Thyroid gland (tissue), 4 donors: ENCODE data around the gene RARB. TPM values are rescaled to one million over a fixed set of nuclear protein-coding genes. Genes with fewer than 3 reads are reported as not detected.
A peak's percentile ranks its signal among the peaks of the same experiment; 100 is the strongest.

Experiments
- DNase-seq, 2 donors: peaks; one replicate each; pipeline ENCODE4 v3.0.0-alpha.2; 2019
- H3K27ac ChIP-seq, 3 donors: fragments of 200-600 bp; sonication (generic); 1 replicate in 2 of 3; 2 replicates in 1 of 3; pipeline ENCODE4 v1.5.1; 2016 to 2019; ENCODE audit warnings: mild to moderate bottlenecking in 1 of 3, moderate library complexity in 1 of 3
- H3K27me3 ChIP-seq: fragments of 200-600 bp; sonication (generic); one replicate; pipeline ENCODE4 v1.5.1; 2019
- H3K36me3 ChIP-seq, 2 donors: fragments of 200-600 bp; sonication (generic); one replicate each; pipeline ENCODE4 v1.5.1; 2016 to 2019
- H3K4me1 ChIP-seq, 2 donors: fragments of 200-600 bp; sonication (generic); one replicate each; pipeline ENCODE4 v1.5.1; 2017 to 2019
- H3K4me3 ChIP-seq, 3 donors: fragments of 200-600 bp; sonication (generic); replicated peaks in 1 of 3; 1 replicate in 2 of 3; 2 replicates in 1 of 3; pipeline ENCODE4 v1.5.1; 2016; ENCODE audit warnings: mild to moderate bottlenecking in 1 of 3
- H3K9me3 ChIP-seq: fragments of 200-600 bp; sonication (generic); one replicate; pipeline ENCODE4 v1.5.1; 2017
- POLR2A ChIP-seq, 2 donors: fragments of 450-650 bp; IDR thresholded peaks; one replicate each; pipeline ENCODE4 v1.6.1; 2017; ENCODE audit warnings: antibody characterized with exemption in 2 of 2, mild to moderate bottlenecking in 2 of 2, moderate library complexity in 1 of 2
- WGBS, 2 donors: methylation state at CpG; one replicate each; pipeline ENCODE4 v1.1.5; 2017; 5-methylcytosine and 5-hydroxymethylcytosine counted together
- intact Hi-C: fragments of 100-400 bp; cut with DNase I; formaldehyde crosslinking; loops from one replicate; pipeline ENCODE4 v1.15.1; 2023
- total RNA-seq, 4 donors: library from RNA; depleted of rRNA; stranded (reverse); fragments of >200 nt; gene quantifications; one replicate each; pipeline ENCODE4 v1.2.3, GENCODE V29; 2016
- TF ChIP-seq, protein P1 (sequence below), 6 experiments: fragments of 200-600 bp in 3 of 6; fragments of 450-650 bp in 3 of 6; sonication (generic) in 3 of 6; IDR thresholded peaks; one replicate each; pipeline ENCODE4 v1.5.1; 2016 to 2019; ENCODE audit warnings: antibody characterized with exemption in 6 of 6, mild to moderate bottlenecking in 2 of 6, inconsistent platforms in 1 of 6, moderate library complexity in 1 of 6

The RARB gene
- total RNA-seq, 4 donors from 2014 or later, result 13.6 to 31.5 (median 20.5) TPM

DNA sequence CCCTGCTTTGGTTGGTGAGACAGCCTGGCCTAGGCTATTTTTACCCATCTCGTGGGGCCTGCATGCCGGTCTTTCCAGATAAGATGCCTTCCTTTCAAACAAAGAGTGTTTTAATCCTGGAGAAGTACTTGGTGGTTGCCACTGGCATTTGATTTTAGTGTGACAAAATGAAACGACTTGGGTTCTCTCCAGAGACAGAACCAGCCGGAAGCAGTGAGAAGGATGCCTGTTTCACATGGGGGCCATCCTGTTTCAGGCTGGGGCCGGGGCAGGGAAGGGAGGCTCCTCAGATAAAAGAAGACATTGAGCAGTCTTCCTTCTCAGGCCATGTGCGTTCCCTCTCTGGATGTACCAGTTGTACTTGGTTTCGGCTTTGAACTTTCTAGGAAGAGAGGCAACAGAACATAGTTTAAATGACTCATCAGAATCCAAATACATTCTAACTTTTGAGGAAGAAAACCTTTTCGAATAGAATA, 161.8 kb downstream of the RARB start:
- peaks cover 26 to 29% of the 10 kb centered on the region in 2 donors for H3K4me1 ChIP-seq
- DNase-seq, result no peak
- intact Hi-C loops, result loop anchor here (10.0 kb wide), 4 partner anchors 165 to 625 kb away; partner anchors contain the start of gene RARB
- H3K4me3 ChIP-seq, result no peak overlapping the region
- no peaks in the 10 kb centered on the region for H3K9me3 ChIP-seq
- no peak overlapping the region for H3K27ac ChIP-seq
- TF ChIP-seq, protein P1, sequence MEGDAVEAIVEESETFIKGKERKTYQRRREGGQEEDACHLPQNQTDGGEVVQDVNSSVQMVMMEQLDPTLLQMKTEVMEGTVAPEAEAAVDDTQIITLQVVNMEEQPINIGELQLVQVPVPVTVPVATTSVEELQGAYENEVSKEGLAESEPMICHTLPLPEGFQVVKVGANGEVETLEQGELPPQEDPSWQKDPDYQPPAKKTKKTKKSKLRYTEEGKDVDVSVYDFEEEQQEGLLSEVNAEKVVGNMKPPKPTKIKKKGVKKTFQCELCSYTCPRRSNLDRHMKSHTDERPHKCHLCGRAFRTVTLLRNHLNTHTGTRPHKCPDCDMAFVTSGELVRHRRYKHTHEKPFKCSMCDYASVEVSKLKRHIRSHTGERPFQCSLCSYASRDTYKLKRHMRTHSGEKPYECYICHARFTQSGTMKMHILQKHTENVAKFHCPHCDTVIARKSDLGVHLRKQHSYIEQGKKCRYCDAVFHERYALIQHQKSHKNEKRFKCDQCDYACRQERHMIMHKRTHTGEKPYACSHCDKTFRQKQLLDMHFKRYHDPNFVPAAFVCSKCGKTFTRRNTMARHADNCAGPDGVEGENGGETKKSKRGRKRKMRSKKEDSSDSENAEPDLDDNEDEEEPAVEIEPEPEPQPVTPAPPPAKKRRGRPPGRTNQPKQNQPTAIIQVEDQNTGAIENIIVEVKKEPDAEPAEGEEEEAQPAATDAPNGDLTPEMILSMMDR (IDR thresholded peaks at IDR 0.05), result no peak
- no peak for TF ChIP-seq POLR2A (IDR thresholded peaks at IDR 0.05)
- no peaks in the 10 kb centered on the region for H3K36me3 ChIP-seq
- H3K27me3 ChIP-seq, result no peaks in the 10 kb centered on the region
- 79 to 80% methylated on average over 8 of the region's 8 CpGs for WGBS, 2 donors

DNA sequence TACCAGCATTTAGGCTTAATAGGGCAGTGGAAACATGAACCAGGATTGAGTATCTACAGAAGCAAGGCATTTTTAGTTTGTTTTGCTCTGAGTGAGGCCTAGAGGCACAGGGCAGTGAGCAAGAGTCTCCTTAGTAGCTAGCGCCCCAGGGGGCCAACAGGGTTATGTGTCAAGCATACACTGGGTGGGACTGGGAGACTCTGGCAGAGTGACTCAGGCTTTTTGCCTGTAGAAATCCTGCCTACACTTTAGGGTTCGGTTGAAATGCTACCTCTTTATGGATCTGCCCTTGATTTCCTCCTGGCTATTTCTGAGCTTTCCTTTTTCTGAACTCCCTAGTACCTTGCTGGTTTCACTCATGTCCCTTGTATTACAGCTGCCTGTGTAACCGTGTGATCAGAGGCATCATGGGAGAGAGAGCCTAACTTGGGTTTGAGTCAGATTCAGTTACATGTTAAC, 164.5 kb downstream of the RARB start:
- H3K4me3 ChIP-seq, result no peak overlapping the region
- WGBS, 2 donors, result 44 to 47% methylated on average over 3 of the region's 3 CpGs
- intact Hi-C loops, result loop anchor here (10.0 kb wide), 3 partner anchors 168 to 628 kb away; partner anchors contain the start of gene RARB
- peak; percentile 81 to 83 for DNase-seq
- H3K9me3 ChIP-seq, result no peaks in the 10 kb centered on the region
- peak overlapping the region; percentile 29 to 60 (median 41) for H3K27ac ChIP-seq
- peaks cover 47 to 49% of the 10 kb centered on the region in 2 donors for H3K4me1 ChIP-seq
- TF ChIP-seq POLR2A (IDR thresholded peaks at IDR 0.05), result no peak
- TF ChIP-seq, protein P1 (IDR thresholded peaks at IDR 0.05), result peak in 4 of 6 experiments; percentile 31 to 57 (median 50)
- H3K27me3 ChIP-seq, result no peaks in the 10 kb centered on the region
- H3K36me3 ChIP-seq, result peaks cover 0 to 5% of the 10 kb centered on the region in 2 donors

DNA sequence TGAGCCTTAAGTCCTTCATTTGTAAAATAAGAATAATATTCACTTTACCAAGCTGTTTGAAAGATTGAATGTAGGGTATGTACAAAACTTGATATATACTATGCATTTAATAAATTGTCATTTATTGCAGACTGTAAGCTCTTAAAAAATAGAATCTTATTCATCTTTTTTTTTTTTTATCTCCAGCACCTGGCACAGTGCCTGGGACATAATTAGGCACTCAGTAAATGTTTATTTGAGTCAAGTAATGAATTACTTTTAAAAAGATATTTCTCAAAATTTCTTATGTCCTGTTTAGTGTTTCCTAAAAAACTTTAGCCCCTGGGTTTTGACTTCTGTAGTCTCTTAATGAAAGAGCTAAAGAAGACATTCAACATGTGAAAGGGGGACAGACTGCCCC, 164.9 kb downstream of the RARB start:
- TF ChIP-seq, protein P1 (IDR thresholded peaks at IDR 0.05), result no peak
- no peak for TF ChIP-seq POLR2A (IDR thresholded peaks at IDR 0.05)
- H3K9me3 ChIP-seq, result no peaks in the 10 kb centered on the region
- DNase-seq, result no peak
- no peak overlapping the region for H3K4me3 ChIP-seq
- peaks cover 0 to 8% of the 10 kb centered on the region in 2 donors for H3K36me3 ChIP-seq
- peak overlapping the region; percentile 29 to 60 (median 41) for H3K27ac ChIP-seq
- H3K4me1 ChIP-seq, result peaks cover 47 to 49% of the 10 kb centered on the region in 2 donors
- intact Hi-C loops, result loop anchor here (10.0 kb wide), 3 partner anchors 168 to 628 kb away; partner anchors contain the start of gene RARB
- H3K27me3 ChIP-seq, result no peaks in the 10 kb centered on the region

DNA sequence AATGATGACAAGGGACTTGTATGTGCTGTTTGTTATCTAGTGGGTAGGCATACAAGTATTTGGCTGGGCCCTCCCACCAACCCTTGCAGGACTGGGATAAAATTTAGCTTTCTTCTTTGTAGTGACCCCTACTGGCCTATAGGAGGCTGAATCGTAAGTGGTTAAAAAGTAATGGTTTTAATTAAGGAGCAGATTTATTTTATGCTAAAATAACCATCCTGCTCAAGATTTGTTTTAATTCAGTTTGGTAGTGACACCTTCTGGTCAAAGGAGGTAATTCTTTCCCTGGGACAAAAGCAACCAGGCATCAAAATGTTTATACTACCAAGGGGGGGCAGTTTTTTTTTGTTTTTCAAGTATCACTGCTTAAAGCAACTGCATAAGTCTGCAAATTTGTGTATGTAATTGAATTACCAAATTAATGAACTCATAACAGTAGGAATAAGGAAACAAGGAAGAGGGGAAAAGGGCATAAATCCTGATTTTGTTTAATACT, 166.0 kb downstream of the RARB start:
- H3K27me3 ChIP-seq, result no peaks in the 10 kb centered on the region
- 0% methylated on average over 1 of the region's 1 CpG for WGBS, 2 donors
- H3K9me3 ChIP-seq, result no peaks in the 10 kb centered on the region
- peak; percentile 43 to 52 for DNase-seq
- H3K4me1 ChIP-seq, result peaks cover 47 to 49% of the 10 kb centered on the region in 2 donors
- TF ChIP-seq, protein P1 (IDR thresholded peaks at IDR 0.05), result peak; percentile 83 to 99 (median 87)
- TF ChIP-seq POLR2A (IDR thresholded peaks at IDR 0.05), result no peak
- no peak overlapping the region for H3K4me3 ChIP-seq
- intact Hi-C loops, result loop anchor here (10.0 kb wide), 3 partner anchors 169 to 629 kb away; partner anchors contain the start of gene RARB
- H3K36me3 ChIP-seq, result peaks cover 0 to 9% of the 10 kb centered on the region in 2 donors
- H3K27ac ChIP-seq, result peak overlapping the region; percentile 7 to 39 (median 29)

DNA sequence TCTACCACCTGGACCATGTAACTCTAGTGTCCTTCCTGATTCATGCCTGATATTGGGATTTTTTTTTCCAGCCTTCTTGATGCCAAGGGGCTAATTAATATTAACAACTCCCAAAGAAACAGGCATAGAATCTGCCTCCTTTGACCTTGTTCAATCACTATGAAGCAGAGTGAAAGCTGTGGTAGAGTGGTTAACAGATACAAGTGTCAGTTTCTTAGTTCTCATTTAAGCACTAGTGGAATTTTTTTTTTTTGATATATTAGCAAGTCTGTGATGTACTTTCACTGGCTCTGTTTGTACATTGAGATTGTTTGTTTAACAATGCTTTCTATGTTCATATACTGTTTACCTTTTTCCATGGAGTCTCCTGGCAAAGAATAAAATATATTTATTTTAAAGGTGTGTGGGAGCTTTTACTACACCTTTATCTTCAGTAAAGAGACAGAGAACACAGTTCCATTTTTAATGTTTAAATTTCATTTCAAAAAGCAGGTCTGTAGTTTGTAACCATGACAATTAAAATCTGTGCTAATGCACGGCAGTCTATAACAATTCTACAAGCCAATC, 169.6 kb downstream of the RARB start:
- peaks cover 0 to 9% of the 10 kb centered on the region in 2 donors for H3K36me3 ChIP-seq
- WGBS, 2 donors, result 91 to 92% methylated on average over 1 of the region's 1 CpG
- no peaks in the 10 kb centered on the region for H3K9me3 ChIP-seq
- peak overlapping the region in 1 of 3 donors; percentile 43 for H3K27ac ChIP-seq
- intact Hi-C loops, result loop anchor here (5.0 to 10.0 kb wide), 4 partner anchors 173 to 825 kb away; partner anchors contain the start of gene RARB
- no peaks in the 10 kb centered on the region for H3K27me3 ChIP-seq
- H3K4me3 ChIP-seq, result no peak overlapping the region
- TF ChIP-seq, protein P1 (IDR thresholded peaks at IDR 0.05), result no peak
- TF ChIP-seq POLR2A (IDR thresholded peaks at IDR 0.05), result no peak
- H3K4me1 ChIP-seq, result peaks cover 40 to 42% of the 10 kb centered on the region in 2 donors
- DNase-seq, result no peak
